Central memory CD8-positive, alpha-beta T cell (primary cell): ENCODE measurements around the gene RSL1D1.
A peak's percentile ranks its signal among the peaks of the same experiment; 100 is the strongest.
"Not testable (repeated sequence)": the region's sequence is repeated elsewhere in the genome, so short reads cannot be mapped to it uniquely, and the experiment has no call there.

ENCODE experiments used
- ATAC-seq: fragments of 150-1000 bp; cut with Tn5 transposase; replicated peaks from 2 replicates; pipeline ENCODE4 v1.10.0; 2022; ENCODE audit warnings: mild to moderate bottlenecking, moderate FRiP score, moderate number of reproducible peaks; ENCODE audit not compliant: poor library complexity, severe bottlenecking; ENCODE audit errors: extremely low read depth
- DNase-seq, 2 donors: peaks; one replicate each; pipeline ENCODE4 v3.0.0; 2021; ENCODE audit warnings: low spot score in 2 of 2
- H3K27ac Mint-ChIP-seq: one replicate; pipeline ENCODE4 v1.8.0; 2022; ENCODE audit warnings: low read depth, mild to moderate bottlenecking, moderate library complexity, mixed read lengths
- H3K27me3 Mint-ChIP-seq: one replicate; pipeline ENCODE4 v1.8.0; 2022; ENCODE audit warnings: mixed read lengths
- H3K36me3 Mint-ChIP-seq: one replicate; pipeline ENCODE4 v1.8.0; 2022; ENCODE audit warnings: mild to moderate bottlenecking, moderate library complexity, mixed read lengths; ENCODE audit not compliant: insufficient read depth
- H3K4me1 Mint-ChIP-seq: one replicate; pipeline ENCODE4 v1.8.0; 2022; ENCODE audit warnings: mixed read lengths
- H3K4me3 Mint-ChIP-seq: one replicate; pipeline ENCODE4 v1.8.0; 2022; ENCODE audit warnings: mild to moderate bottlenecking, moderate library complexity, mixed read lengths
- H3K9me3 Mint-ChIP-seq: one replicate; pipeline ENCODE4 v1.8.0; 2022; ENCODE audit warnings: mixed read lengths

RSL1D1 gene

DNA sequence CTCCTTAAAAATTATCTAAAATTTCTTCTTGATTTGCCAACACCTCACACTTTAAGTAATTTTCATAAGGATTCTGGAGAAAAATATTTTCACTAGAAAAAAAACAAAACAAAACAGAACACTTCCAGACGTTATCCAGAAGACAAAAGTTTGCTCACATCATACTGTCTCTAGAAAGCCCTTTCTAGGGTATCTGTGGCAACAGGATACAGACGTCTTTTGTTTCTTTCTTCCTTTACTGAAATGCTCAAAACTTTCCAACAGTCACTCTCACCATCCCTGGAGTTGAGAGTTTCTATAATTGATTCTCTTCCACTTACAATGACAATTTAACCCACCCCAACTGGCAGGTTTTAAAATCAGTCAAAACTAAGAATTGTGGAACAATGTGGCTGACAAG, 56.9 kb downstream of the RSL1D1 start:
- Mint-ChIP-seq H3K4me1 (peaks cover 70% of the 10 kb centered on the region), H3K4me3 (peak overlapping the region; percentile 88), H3K36me3 (peaks cover 18% of the 10 kb centered on the region), H3K27me3 (no peaks in the 10 kb centered on the region), H3K27ac (peak overlapping the region; percentile 91), H3K9me3 (no peaks in the 10 kb centered on the region)
- DNase-seq (no peak), ATAC-seq (no peak)

DNA sequence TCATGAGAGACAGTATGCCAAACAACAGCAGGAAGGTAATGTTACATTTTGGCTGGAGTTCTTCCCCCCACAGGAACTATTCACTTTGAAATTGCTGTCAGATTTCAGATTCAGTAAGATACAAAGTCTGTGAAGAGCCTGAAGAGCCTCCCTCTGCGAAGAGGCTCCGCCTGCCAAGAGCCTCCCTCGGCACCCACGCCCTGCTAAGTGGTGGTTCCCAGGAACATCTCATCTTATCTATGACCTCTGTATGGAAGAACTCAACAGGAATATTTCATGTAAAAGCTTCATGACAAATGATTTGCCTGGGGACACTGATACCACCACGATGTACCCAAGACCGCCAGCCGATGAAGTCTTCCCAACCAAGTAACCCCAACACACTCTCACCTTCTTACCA, 57.5 kb downstream of the RSL1D1 start:
- peak overlapping the region; percentile 88 for H3K4me3 Mint-ChIP-seq
- DNase-seq (no peak), ATAC-seq (no peak)
- H3K27me3 Mint-ChIP-seq, result no peaks in the 10 kb centered on the region
- peaks cover 65% of the 10 kb centered on the region for H3K4me1 Mint-ChIP-seq
- no peaks in the 10 kb centered on the region for H3K9me3 Mint-ChIP-seq
- H3K27ac Mint-ChIP-seq, result peak overlapping the region; percentile 91
- H3K36me3 Mint-ChIP-seq, result peaks cover 18% of the 10 kb centered on the region

DNA sequence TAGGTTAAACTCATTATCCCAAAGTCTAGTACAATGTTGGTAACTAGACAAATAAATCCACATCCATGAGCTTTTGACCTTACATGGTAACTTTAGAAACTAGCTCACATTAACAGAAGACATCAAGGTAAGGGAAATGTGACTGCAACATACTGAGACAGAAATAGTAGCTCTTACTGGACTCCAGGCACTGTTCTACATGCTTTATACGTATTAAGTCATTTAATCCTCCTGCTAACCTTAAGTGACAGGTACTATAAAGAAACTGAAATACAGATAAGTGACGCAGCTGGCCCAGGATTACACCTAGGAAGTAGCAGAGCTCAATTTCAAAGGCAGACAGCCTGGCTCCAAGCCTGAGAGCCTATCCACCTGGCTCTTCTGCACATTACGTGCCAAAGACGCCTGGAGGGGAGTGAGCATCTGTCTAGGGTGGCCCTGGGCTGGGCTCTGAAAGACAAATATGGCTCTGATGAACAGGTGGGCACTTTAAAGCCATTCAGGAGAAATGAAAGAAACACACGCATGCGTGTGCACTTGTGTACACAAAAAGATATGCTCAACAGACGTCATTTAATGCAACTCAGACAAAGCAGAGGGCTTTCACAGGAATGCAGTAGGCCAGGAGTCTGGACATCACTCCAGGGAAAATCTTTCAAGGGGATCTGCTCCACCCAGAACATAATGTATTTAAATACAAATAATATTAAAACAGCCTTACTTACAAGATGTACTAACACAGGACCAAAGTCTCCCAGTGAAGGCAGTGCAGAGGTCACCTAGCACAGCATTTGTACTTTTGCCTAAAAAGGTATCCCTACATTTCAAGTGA, 58.7 kb downstream of the RSL1D1 start:
- Mint-ChIP-seq H3K9me3 (no peaks in the 10 kb centered on the region), H3K4me3 (no peak overlapping the region), H3K27me3 (no peaks in the 10 kb centered on the region), H3K4me1 (peaks cover 63% of the 10 kb centered on the region), H3K27ac (peak overlapping the region; percentile 77), H3K36me3 (peaks cover 14% of the 10 kb centered on the region)
- ATAC-seq, result no peak
- DNase-seq, result no peak

DNA sequence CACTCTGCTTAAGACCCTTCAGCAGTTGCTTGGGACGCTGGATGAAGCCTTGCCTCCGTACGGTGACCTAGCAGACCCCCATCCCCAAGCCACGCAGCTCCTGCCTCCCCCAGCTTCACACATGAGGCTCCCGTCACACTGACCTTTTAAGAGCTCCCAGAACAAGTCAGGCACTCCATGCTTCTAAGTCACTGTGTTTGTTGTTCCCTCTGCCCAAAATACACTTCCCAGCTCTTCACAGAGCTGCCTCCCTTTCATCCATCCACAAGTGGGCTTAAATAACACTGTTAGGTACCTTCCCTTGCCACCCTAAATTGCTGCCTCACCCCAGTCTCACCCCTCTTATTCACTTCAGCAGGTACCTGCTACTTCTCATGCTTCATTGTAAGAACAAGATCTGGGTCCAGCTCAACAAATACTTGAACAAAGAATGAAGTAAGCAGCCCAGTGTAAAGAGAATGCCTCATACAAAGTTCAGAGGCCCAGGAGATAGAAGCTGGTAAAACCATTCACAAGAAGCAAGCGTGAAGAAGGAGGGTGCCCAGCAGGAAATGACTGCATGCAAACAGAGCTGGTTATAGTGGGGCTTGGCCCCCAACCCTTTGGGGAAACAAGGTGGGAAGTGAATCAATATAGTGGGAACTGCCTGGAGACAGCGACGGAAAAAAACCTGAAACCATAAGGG, 60.1 kb downstream of the RSL1D1 start:
- Mint-ChIP-seq H3K27me3 (no peaks in the 10 kb centered on the region), H3K4me3 (peak overlapping the region; percentile 36), H3K27ac (peak overlapping the region; percentile 56), H3K9me3 (no peaks in the 10 kb centered on the region), H3K36me3 (peaks cover 14% of the 10 kb centered on the region), H3K4me1 (peaks cover 75% of the 10 kb centered on the region)
- DNase-seq (no peak), ATAC-seq (no peak)

DNA sequence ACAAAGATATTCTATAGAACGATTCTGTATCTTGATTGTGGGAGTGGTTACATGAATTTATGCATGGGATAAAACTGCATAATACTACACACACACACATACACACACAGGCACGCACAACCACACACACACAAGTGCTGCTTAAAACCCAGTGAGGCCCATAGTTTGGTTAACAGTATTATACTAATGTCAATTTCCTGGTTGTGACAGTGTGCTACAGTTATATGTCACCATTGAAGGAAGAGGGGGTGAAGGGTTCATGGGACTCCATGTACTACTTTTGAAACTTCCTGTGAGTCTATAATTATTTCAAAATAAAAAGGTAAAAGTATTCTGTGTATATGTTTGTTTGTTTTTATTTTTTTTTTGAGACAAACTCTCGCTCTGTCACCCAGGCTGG, 62.4 kb downstream of the RSL1D1 start:
- ATAC-seq (no peak), DNase-seq (no peak)
- Mint-ChIP-seq H3K27ac (peak overlapping the region; percentile 87), H3K9me3 (no peaks in the 10 kb centered on the region), H3K4me1 (peaks cover 64% of the 10 kb centered on the region), H3K27me3 (no peaks in the 10 kb centered on the region), H3K4me3 (no peak overlapping the region), H3K36me3 (peaks cover 5% of the 10 kb centered on the region)

DNA sequence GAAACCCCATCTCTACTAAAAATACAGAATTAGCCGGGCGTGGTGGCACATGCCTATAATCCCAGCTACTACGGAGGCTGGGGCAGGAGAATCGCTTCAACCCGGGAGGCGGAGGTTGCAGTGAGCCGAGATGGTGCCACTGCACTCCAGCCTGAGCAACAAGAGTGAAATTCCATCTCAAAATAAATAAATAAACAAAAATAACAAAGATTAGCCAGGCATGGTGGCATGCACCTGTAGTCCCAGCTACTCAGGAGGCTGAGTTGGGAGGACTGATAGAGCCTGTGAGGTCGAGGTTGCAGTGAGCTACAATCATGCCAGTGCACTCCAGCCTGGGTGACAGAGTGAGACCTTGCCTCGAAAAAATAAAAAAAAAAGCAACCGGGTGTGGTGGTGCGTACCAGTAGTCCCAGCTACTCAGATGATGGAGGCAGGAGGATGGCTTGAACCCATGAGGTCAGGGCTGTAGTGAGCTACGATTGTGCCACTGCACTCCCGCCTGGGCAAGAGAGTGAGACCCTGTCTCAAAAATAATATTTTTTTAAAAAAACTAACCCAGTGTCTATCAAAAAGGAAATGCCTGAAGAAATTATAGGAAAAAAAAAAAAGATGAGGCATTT, 66.3 kb downstream of the RSL1D1 start:
- H3K4me3 Mint-ChIP-seq, H3K27ac Mint-ChIP-seq, ATAC-seq, H3K27me3 Mint-ChIP-seq, H3K9me3 Mint-ChIP-seq, DNase-seq: not testable (repeated sequence)
- H3K36me3 Mint-ChIP-seq, result peaks cover 13% of the 10 kb centered on the region
- H3K4me1 Mint-ChIP-seq, result peaks cover 56% of the 10 kb centered on the region

DNA sequence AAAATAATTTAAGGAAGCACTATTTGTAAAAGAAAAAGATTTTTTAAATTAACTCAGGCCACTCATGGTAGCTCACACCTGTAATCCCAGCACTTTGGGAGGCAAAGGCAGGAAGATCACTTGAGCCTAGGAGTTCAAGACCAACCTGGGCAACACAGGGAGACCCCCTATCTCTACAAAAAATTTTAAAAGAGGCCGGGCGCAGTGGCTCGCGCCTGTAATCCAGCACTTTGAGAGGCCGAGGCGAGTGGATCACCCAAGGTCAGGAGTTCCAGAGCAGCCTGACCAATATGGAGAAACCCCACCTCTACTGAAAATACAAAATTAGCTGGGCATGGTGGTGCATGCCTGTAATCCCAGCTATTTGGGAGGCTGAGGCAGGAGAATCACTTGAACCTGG, 67.0 kb downstream of the RSL1D1 start:
- peaks cover 15% of the 10 kb centered on the region for H3K36me3 Mint-ChIP-seq
- DNase-seq, H3K27me3 Mint-ChIP-seq, H3K9me3 Mint-ChIP-seq, ATAC-seq: not testable (repeated sequence)
- H3K4me1 Mint-ChIP-seq, result peaks cover 55% of the 10 kb centered on the region
- H3K27ac Mint-ChIP-seq, result peak overlapping the region; percentile 97
- H3K4me3 Mint-ChIP-seq, result peak overlapping the region; percentile 83

DNA sequence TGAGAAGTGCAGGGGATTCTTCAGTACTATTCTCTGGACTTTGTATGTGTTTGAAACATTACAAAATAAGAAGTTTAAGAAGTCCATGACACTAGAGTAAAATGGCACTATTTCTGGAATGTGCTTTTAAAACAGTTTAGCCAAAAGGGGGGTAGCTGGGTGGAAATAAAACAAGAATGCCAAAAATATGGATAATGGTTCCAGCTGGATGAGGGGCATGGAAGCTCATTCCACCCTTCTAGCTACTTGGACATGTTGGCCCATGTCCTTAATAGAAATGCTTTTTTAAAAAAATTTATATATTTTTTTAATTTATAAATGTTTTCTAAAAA, 67.3 kb downstream of the RSL1D1 start:
- Mint-ChIP-seq H3K4me3 (peak overlapping the region; percentile 83), H3K27me3 (no peaks in the 10 kb centered on the region), H3K27ac (peak overlapping the region; percentile 97), H3K4me1 (peaks cover 55% of the 10 kb centered on the region), H3K9me3 (no peaks in the 10 kb centered on the region), H3K36me3 (peaks cover 15% of the 10 kb centered on the region)
- DNase-seq (no peak), ATAC-seq (no peak)
